ENCODE measurements around the gene SMG6. TPM values are rescaled to one million over a fixed set of nuclear protein-coding genes. Genes with fewer than 3 reads are reported as not detected.
A peak's percentile ranks its signal among the peaks of the same experiment; 100 is the strongest.

Gene SMG6
- total RNA-seq, 1 experiment from 2014 or later: 25.6 TPM

DNA sequence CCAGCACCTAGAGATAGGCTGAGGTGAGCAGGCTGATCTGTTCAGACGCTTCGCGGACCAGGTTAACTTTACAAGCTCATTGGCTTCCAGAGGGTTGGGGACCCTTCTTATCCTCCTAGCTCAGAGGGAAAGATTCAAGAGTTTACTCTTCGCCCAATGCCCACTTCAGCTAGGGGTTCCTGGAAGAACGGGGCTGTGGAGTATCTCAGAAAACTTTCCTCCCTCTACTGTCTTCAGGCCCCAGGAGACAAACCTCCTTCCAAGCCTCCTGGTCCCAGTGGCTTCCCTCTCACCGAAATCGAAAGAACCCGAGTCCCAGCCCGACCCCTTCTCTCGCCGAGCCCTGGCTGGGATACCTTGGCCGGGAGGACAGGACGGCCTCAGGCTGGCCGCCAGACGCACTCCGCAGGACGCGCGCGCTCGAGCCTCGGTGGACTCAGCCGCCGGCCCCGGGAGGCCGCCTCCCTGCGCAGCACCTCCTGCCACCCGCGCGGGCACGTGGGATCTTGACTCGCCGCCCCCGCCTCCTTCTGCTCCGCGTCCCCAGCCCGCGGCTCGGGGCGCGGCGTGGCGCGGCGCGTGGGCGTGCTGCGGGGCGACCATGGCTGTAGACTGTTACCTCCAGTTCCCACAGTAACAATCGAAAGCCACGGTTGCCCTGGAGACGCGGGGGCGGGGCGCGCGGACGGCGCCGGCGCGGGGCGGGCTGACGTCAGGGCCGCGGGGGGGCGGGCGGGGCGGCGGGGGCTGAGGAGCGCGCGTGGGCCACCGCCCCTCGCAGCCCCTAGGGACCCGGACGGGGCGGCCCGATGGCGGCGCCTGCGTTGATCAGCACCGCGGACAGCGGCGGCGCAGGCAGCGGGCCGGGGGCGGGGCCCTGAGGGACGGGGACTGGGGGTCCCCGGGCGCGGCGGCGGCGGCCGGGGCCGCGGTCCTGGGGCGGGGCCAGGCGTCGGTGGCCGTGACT lies 254.0 kb downstream of the SMG6 start (continued):
- TF ChIP-seq, protein P1, sequence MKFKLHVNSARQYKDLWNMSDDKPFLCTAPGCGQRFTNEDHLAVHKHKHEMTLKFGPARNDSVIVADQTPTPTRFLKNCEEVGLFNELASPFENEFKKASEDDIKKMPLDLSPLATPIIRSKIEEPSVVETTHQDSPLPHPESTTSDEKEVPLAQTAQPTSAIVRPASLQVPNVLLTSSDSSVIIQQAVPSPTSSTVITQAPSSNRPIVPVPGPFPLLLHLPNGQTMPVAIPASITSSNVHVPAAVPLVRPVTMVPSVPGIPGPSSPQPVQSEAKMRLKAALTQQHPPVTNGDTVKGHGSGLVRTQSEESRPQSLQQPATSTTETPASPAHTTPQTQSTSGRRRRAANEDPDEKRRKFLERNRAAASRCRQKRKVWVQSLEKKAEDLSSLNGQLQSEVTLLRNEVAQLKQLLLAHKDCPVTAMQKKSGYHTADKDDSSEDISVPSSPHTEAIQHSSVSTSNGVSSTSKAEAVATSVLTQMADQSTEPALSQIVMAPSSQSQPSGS (CRISPR knock-in tag; IDR thresholded peaks at IDR 0.05; ENCODE audit: borderline replicate concordance, low read depth): no peak

GRCh38 chr17:2048805-2049204 lies 254.8 kb downstream of the SMG6 start:
- no peaks in the 10 kb centered on the region for H3K36me3 Mint-ChIP-seq
- no peak for ATAC-seq
- ChIA-PET POLR2A (interaction anchor here (0.6 kb wide), 1 partner anchor 146 kb away, joined by 3 read pairs; no protein-coding TSS in a partner anchor), CTCF (interaction anchor here (1.7 kb wide), 1 partner anchor 140 kb away, joined by 6 read pairs; no protein-coding TSS in a partner anchor)
- H3K4me3 Mint-ChIP-seq: peak overlapping the region; percentile 50
- no peak overlapping the region for H3K27ac Mint-ChIP-seq
- no peaks in the 10 kb centered on the region for H3K4me1 Mint-ChIP-seq
- DNase-seq (ENCODE audit: low spot score): no peak
- H3K9me3 Mint-ChIP-seq: no peaks in the 10 kb centered on the region
- peaks cover 64% of the 10 kb centered on the region for H3K27me3 Mint-ChIP-seq (ENCODE audit: low read depth)
- TF ChIP-seq, protein P2, sequence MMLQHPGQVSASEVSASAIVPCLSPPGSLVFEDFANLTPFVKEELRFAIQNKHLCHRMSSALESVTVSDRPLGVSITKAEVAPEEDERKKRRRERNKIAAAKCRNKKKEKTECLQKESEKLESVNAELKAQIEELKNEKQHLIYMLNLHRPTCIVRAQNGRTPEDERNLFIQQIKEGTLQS (CRISPR knock-in tag; conservative IDR thresholded peaks at IDR 0.05): no peak
- TF ChIP-seq EMX1 (CRISPR knock-in tag; IDR thresholded peaks at IDR 0.05): no peak
- TF ChIP-seq, protein P3, sequence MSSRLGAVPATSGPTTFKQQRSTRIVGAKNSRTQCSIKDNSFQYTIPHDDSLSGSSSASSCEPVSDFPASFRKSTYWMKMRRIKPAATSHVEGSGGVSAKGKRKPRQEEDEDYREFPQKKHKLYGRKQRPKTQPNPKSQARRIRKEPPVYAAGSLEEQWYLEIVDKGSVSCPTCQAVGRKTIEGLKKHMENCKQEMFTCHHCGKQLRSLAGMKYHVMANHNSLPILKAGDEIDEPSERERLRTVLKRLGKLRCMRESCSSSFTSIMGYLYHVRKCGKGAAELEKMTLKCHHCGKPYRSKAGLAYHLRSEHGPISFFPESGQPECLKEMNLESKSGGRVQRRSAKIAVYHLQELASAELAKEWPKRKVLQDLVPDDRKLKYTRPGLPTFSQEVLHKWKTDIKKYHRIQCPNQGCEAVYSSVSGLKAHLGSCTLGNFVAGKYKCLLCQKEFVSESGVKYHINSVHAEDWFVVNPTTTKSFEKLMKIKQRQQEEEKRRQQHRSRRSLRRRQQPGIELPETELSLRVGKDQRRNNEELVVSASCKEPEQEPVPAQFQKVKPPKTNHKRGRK (CRISPR knock-in tag; IDR thresholded peaks at IDR 0.05; ENCODE audit: borderline replicate concordance): no peak
- no peak for TF ChIP-seq ARID4B (CRISPR knock-in tag; IDR thresholded peaks at IDR 0.05; ENCODE audit: borderline replicate concordance)
- TF ChIP-seq JAZF1 (CRISPR knock-in tag; IDR thresholded peaks at IDR 0.05): no peak
- TF ChIP-seq TCF7 (CRISPR knock-in tag; IDR thresholded peaks at IDR 0.05; ENCODE audit: low read depth): no peak
- no peak for TF ChIP-seq CREB1 (CRISPR knock-in tag; IDR thresholded peaks at IDR 0.05)
- no peak for TF ChIP-seq MYBL2 (CRISPR knock-in tag; IDR thresholded peaks at IDR 0.05)
- no peak for TF ChIP-seq OVOL2 (CRISPR knock-in tag; IDR thresholded peaks at IDR 0.05; ENCODE audit: borderline replicate concordance)
- TF ChIP-seq ZNF423 (CRISPR knock-in tag; IDR thresholded peaks at IDR 0.05): no peak
- TF ChIP-seq NR3C1 (CRISPR knock-in tag; conservative IDR thresholded peaks at IDR 0.05; ENCODE audit: low read depth): no peak
- TF ChIP-seq, protein P4, sequence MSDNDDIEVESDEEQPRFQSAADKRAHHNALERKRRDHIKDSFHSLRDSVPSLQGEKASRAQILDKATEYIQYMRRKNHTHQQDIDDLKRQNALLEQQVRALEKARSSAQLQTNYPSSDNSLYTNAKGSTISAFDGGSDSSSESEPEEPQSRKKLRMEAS (CRISPR knock-in tag; IDR thresholded peaks at IDR 0.05): no peak
- no peak for TF ChIP-seq ZBTB21 (CRISPR knock-in tag; IDR thresholded peaks at IDR 0.05; ENCODE audit: borderline replicate concordance)
- TF ChIP-seq, protein P5, sequence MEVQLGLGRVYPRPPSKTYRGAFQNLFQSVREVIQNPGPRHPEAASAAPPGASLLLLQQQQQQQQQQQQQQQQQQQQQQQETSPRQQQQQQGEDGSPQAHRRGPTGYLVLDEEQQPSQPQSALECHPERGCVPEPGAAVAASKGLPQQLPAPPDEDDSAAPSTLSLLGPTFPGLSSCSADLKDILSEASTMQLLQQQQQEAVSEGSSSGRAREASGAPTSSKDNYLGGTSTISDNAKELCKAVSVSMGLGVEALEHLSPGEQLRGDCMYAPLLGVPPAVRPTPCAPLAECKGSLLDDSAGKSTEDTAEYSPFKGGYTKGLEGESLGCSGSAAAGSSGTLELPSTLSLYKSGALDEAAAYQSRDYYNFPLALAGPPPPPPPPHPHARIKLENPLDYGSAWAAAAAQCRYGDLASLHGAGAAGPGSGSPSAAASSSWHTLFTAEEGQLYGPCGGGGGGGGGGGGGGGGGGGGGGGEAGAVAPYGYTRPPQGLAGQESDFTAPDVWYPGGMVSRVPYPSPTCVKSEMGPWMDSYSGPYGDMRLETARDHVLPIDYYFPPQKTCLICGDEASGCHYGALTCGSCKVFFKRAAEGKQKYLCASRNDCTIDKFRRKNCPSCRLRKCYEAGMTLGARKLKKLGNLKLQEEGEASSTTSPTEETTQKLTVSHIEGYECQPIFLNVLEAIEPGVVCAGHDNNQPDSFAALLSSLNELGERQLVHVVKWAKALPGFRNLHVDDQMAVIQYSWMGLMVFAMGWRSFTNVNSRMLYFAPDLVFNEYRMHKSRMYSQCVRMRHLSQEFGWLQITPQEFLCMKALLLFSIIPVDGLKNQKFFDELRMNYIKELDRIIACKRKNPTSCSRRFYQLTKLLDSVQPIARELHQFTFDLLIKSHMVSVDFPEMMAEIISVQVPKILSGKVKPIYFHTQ (CRISPR knock-in tag; IDR thresholded peaks at IDR 0.05): no peak
- TF ChIP-seq ZMAT4 (CRISPR knock-in tag; IDR thresholded peaks at IDR 0.05): no peak
- TF ChIP-seq PREB (CRISPR knock-in tag; IDR thresholded peaks at IDR 0.05; ENCODE audit: borderline replicate concordance): no peak
- no peak for TF ChIP-seq RELA (CRISPR knock-in tag; IDR thresholded peaks at IDR 0.05; ENCODE audit: borderline replicate concordance)
- TF ChIP-seq KAT7 (CRISPR knock-in tag; IDR thresholded peaks at IDR 0.05; ENCODE audit: borderline replicate concordance): no peak
- no peak for TF ChIP-seq NR1H2 (CRISPR knock-in tag; IDR thresholded peaks at IDR 0.05)
- TF ChIP-seq ZNF263 (CRISPR knock-in tag; IDR thresholded peaks at IDR 0.05; ENCODE audit: low read depth): no peak

All from WTC11 (cell line).